Measurements from ENCODE around the gene SLX4IP.
A peak's percentile ranks its signal among the peaks of the same experiment; 100 is the strongest.

The SLX4IP gene

GRCh38 chr20:10573273-10573950 is 138.3 kb downstream of the SLX4IP start:
- Histone ChIP-seq H3K4me3 (ENCODE audit: low read depth, low read length) (no peak overlapping the region), H3K4me1 (ENCODE audit: control insufficient read depth, insufficient read depth, low read length, unreplicated experiment) (peaks cover 29% of the 10 kb centered on the region), H2AFZ (ENCODE audit: low read length, unreplicated experiment) (no peak overlapping the region), H3K36me3 (ENCODE audit: insufficient read depth, low read length) (no peaks in the 10 kb centered on the region), H3K27me3 (ENCODE audit: insufficient read depth, low read length) (no peaks in the 10 kb centered on the region), H3K79me2 (ENCODE audit: control insufficient read depth, insufficient read depth, low read length, unreplicated experiment) (no peaks in the 10 kb centered on the region), H3K27ac (ENCODE audit: low read depth, low read length) (no peak overlapping the region)

GRCh38 chr20:10573951-10574339 is 138.8 kb downstream of the SLX4IP start:
- H3K27ac ChIP-seq (ENCODE audit: low read depth, low read length): no peak overlapping the region
- H3K4me3 ChIP-seq (ENCODE audit: low read depth, low read length): no peak overlapping the region
- peaks cover 34% of the 10 kb centered on the region for H3K4me1 ChIP-seq (ENCODE audit: control insufficient read depth, insufficient read depth, low read length, unreplicated experiment)
- H3K79me2 ChIP-seq (ENCODE audit: control insufficient read depth, insufficient read depth, low read length, unreplicated experiment): no peaks in the 10 kb centered on the region
- H2AFZ ChIP-seq (ENCODE audit: low read length, unreplicated experiment): no peak overlapping the region
- no peaks in the 10 kb centered on the region for H3K27me3 ChIP-seq (ENCODE audit: insufficient read depth, low read length)
- H3K36me3 ChIP-seq (ENCODE audit: insufficient read depth, low read length): no peaks in the 10 kb centered on the region

- peaks cover 59% of the 10 kb centered on the region for H3K4me1 ChIP-seq (ENCODE audit: control insufficient read depth, insufficient read depth, low read length, unreplicated experiment)
- H3K27me3 ChIP-seq (ENCODE audit: insufficient read depth, low read length): no peaks in the 10 kb centered on the region
- H3K27ac ChIP-seq (ENCODE audit: low read depth, low read length): peak overlapping the region; percentile 27; the same call in 1 of the 2 replicates
- H3K79me2 ChIP-seq (ENCODE audit: control insufficient read depth, insufficient read depth, low read length, unreplicated experiment): no peaks in the 10 kb centered on the region
- no peak overlapping the region for H3K4me3 ChIP-seq (ENCODE audit: low read depth, low read length)
- H2AFZ ChIP-seq (ENCODE audit: low read length, unreplicated experiment): no peak overlapping the region
- no peaks in the 10 kb centered on the region for H3K36me3 ChIP-seq (ENCODE audit: insufficient read depth, low read length)
Measured at GRCh38 chr20:10576411-10577090, 141.4 kb downstream of the SLX4IP start.

GRCh38 chr20:10577648-10578047 is 142.5 kb downstream of the SLX4IP start:
- H3K27me3 ChIP-seq (ENCODE audit: insufficient read depth, low read length): no peaks in the 10 kb centered on the region
- no peaks in the 10 kb centered on the region for H3K79me2 ChIP-seq (ENCODE audit: control insufficient read depth, insufficient read depth, low read length, unreplicated experiment)
- H2AFZ ChIP-seq (ENCODE audit: low read length, unreplicated experiment): no peak overlapping the region
- no peak overlapping the region for H3K4me3 ChIP-seq (ENCODE audit: low read depth, low read length)
- no peaks in the 10 kb centered on the region for H3K36me3 ChIP-seq (ENCODE audit: insufficient read depth, low read length)
- H3K27ac ChIP-seq (ENCODE audit: low read depth, low read length): no peak overlapping the region
- peaks cover 69% of the 10 kb centered on the region for H3K4me1 ChIP-seq (ENCODE audit: control insufficient read depth, insufficient read depth, low read length, unreplicated experiment)

- Histone ChIP-seq H3K36me3 (ENCODE audit: insufficient read depth, low read length) (no peaks in the 10 kb centered on the region), H3K4me1 (ENCODE audit: control insufficient read depth, insufficient read depth, low read length, unreplicated experiment) (peaks cover 64% of the 10 kb centered on the region), H3K27ac (ENCODE audit: low read depth, low read length) (peak overlapping the region; percentile 23; the same call in 1 of the 2 replicates), H3K79me2 (ENCODE audit: control insufficient read depth, insufficient read depth, low read length, unreplicated experiment) (no peaks in the 10 kb centered on the region), H2AFZ (ENCODE audit: low read length, unreplicated experiment) (no peak overlapping the region), H3K27me3 (ENCODE audit: insufficient read depth, low read length) (no peaks in the 10 kb centered on the region), H3K4me3 (ENCODE audit: low read depth, low read length) (no peak overlapping the region)
Measured at GRCh38 chr20:10578607-10579006, 143.5 kb downstream of the SLX4IP start.

GRCh38 chr20:10579942-10580341 is 144.8 kb downstream of the SLX4IP start:
- H2AFZ ChIP-seq (ENCODE audit: low read length, unreplicated experiment): no peak overlapping the region
- H3K36me3 ChIP-seq (ENCODE audit: insufficient read depth, low read length): no peaks in the 10 kb centered on the region
- H3K4me3 ChIP-seq (ENCODE audit: low read depth, low read length): no peak overlapping the region
- no peaks in the 10 kb centered on the region for H3K79me2 ChIP-seq (ENCODE audit: control insufficient read depth, insufficient read depth, low read length, unreplicated experiment)
- peaks cover 62% of the 10 kb centered on the region for H3K4me1 ChIP-seq (ENCODE audit: control insufficient read depth, insufficient read depth, low read length, unreplicated experiment)
- no peaks in the 10 kb centered on the region for H3K27me3 ChIP-seq (ENCODE audit: insufficient read depth, low read length)
- no peak overlapping the region for H3K27ac ChIP-seq (ENCODE audit: low read depth, low read length)

GRCh38 chr20:10580700-10581099 is 145.6 kb downstream of the SLX4IP start:
- H3K27me3 ChIP-seq (ENCODE audit: insufficient read depth, low read length): no peaks in the 10 kb centered on the region
- H3K79me2 ChIP-seq (ENCODE audit: control insufficient read depth, insufficient read depth, low read length, unreplicated experiment): no peaks in the 10 kb centered on the region
- no peak overlapping the region for H3K4me3 ChIP-seq (ENCODE audit: low read depth, low read length)
- H3K36me3 ChIP-seq (ENCODE audit: insufficient read depth, low read length): no peaks in the 10 kb centered on the region
- H3K27ac ChIP-seq (ENCODE audit: low read depth, low read length): no peak overlapping the region
- peaks cover 62% of the 10 kb centered on the region for H3K4me1 ChIP-seq (ENCODE audit: control insufficient read depth, insufficient read depth, low read length, unreplicated experiment)
- H2AFZ ChIP-seq (ENCODE audit: low read length, unreplicated experiment): no peak overlapping the region

GRCh38 chr20:10581823-10582222 is 146.7 kb downstream of the SLX4IP start:
- Histone ChIP-seq H3K4me3 (ENCODE audit: low read depth, low read length) (no peak overlapping the region), H3K36me3 (ENCODE audit: insufficient read depth, low read length) (no peaks in the 10 kb centered on the region), H2AFZ (ENCODE audit: low read length, unreplicated experiment) (no peak overlapping the region), H3K79me2 (ENCODE audit: control insufficient read depth, insufficient read depth, low read length, unreplicated experiment) (no peaks in the 10 kb centered on the region), H3K27me3 (ENCODE audit: insufficient read depth, low read length) (no peaks in the 10 kb centered on the region), H3K4me1 (ENCODE audit: control insufficient read depth, insufficient read depth, low read length, unreplicated experiment) (peaks cover 54% of the 10 kb centered on the region), H3K27ac (ENCODE audit: low read depth, low read length) (peak overlapping the region; percentile 11)

GRCh38 chr20:10584371-10584770 is 149.3 kb downstream of the SLX4IP start:
- no peaks in the 10 kb centered on the region for H3K36me3 ChIP-seq (ENCODE audit: insufficient read depth, low read length)
- peaks cover 34% of the 10 kb centered on the region for H3K4me1 ChIP-seq (ENCODE audit: control insufficient read depth, insufficient read depth, low read length, unreplicated experiment)
- H3K27me3 ChIP-seq (ENCODE audit: insufficient read depth, low read length): no peaks in the 10 kb centered on the region
- H2AFZ ChIP-seq (ENCODE audit: low read length, unreplicated experiment): no peak overlapping the region
- H3K4me3 ChIP-seq (ENCODE audit: low read depth, low read length): no peak overlapping the region
- no peak overlapping the region for H3K27ac ChIP-seq (ENCODE audit: low read depth, low read length)
- H3K79me2 ChIP-seq (ENCODE audit: control insufficient read depth, insufficient read depth, low read length, unreplicated experiment): no peaks in the 10 kb centered on the region

- Histone ChIP-seq H3K27ac (ENCODE audit: low read depth, low read length) (no peak overlapping the region), H3K36me3 (ENCODE audit: insufficient read depth, low read length) (no peaks in the 10 kb centered on the region)
Measured at GRCh38 chr20:10585308-10585707, 150.2 kb downstream of the SLX4IP start.

GRCh38 chr20:10586296-10586695 is 151.2 kb downstream of the SLX4IP start:
- no peaks in the 10 kb centered on the region for H3K27me3 ChIP-seq (ENCODE audit: insufficient read depth, low read length)
- H3K36me3 ChIP-seq (ENCODE audit: insufficient read depth, low read length): no peaks in the 10 kb centered on the region
- peaks cover 25% of the 10 kb centered on the region for H3K4me1 ChIP-seq (ENCODE audit: control insufficient read depth, insufficient read depth, low read length, unreplicated experiment)
- H3K4me3 ChIP-seq (ENCODE audit: low read depth, low read length): no peak overlapping the region
- no peaks in the 10 kb centered on the region for H3K79me2 ChIP-seq (ENCODE audit: control insufficient read depth, insufficient read depth, low read length, unreplicated experiment)
- no peak overlapping the region for H2AFZ ChIP-seq (ENCODE audit: low read length, unreplicated experiment)
- H3K27ac ChIP-seq (ENCODE audit: low read depth, low read length): no peak overlapping the region

More at GRCh38 chr20:10585308-10585707, 150.2 kb downstream of the SLX4IP start:
- Histone ChIP-seq H3K4me1 (ENCODE audit: control insufficient read depth, insufficient read depth, low read length, unreplicated experiment) (peaks cover 26% of the 10 kb centered on the region), H2AFZ (ENCODE audit: low read length, unreplicated experiment) (no peak overlapping the region), H3K4me3 (ENCODE audit: low read depth, low read length) (no peak overlapping the region), H3K27me3 (ENCODE audit: insufficient read depth, low read length) (no peaks in the 10 kb centered on the region), H3K79me2 (ENCODE audit: control insufficient read depth, insufficient read depth, low read length, unreplicated experiment) (no peaks in the 10 kb centered on the region)

Data from ACC112 (cell line).